HG03135 (cell line): Measurements from ENCODE around the gene SMNDC1.
"Not testable (repeated sequence)": the region's sequence is repeated elsewhere in the genome, so short reads cannot be mapped to it uniquely, and the experiment has no call there.

Source experiments
- ATAC-seq: cut with Tn5 transposase; IDR thresholded peaks from one replicate; pipeline ENCODE4 v1.9.1; 2021; ENCODE audit warnings: mild to moderate bottlenecking, moderate library complexity; ENCODE audit not compliant: unreplicated experiment

Gene SMNDC1

DNA sequence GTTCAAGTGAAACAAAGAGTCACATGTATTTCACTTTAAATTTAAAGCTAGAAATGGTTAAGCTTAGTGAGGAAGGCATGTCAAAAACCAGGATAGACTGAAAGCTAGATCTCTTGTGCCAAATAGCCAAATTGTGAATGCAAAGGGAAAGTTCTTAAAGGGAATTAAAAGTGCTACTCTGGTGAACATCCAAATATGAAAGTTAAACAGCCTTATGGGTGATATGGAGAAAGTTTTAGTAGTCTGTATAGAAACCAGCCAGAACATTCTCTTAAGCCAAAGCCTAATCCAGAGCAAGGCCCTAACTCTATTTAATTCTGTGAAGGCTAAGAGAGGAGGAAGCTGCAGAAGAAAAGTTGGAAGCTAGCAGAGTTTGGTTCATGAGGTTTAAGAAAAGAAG, 50.3 kb downstream of the SMNDC1 start:
- ATAC-seq, result no peak

DNA sequence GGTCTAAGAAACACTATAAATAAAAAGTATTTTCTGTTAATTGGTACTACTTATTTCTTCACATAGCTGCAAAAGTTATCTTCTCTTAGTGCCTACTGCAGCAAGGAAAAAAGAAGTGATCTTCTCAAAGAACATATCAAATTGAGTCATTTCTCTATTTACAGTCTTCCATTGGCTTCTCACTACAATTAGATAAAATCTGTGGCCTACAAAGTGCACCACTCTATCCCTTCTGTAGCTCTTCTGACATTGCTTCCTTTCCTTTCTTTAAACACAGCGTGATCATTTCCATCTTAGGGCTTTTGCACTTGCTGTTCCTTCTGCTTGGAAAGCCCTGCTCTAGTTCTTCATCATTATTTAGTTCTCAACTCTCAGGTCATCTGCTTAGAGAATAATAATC, 52.6 kb downstream of the SMNDC1 start:
- no peak for ATAC-seq

DNA sequence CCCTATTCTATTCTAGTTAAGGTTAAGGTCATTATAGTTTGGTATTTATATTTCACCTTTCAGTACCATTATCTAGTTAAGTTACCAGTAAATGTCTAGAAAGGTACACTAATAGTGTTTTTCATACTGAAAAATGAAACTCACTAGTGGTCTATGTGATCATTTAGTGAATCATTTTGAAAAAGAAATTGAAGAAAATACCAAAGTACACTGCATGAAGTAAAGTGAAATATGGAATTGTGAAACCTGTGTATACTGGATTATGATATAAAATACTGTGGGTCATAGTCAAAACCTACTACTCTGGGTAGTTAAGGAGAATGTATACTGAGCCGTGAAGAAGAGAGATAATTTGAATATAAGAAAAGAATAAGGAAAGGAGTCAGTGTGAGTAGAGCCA, 53.3 kb downstream of the SMNDC1 start:
- ATAC-seq, result peak; percentile 81

DNA sequence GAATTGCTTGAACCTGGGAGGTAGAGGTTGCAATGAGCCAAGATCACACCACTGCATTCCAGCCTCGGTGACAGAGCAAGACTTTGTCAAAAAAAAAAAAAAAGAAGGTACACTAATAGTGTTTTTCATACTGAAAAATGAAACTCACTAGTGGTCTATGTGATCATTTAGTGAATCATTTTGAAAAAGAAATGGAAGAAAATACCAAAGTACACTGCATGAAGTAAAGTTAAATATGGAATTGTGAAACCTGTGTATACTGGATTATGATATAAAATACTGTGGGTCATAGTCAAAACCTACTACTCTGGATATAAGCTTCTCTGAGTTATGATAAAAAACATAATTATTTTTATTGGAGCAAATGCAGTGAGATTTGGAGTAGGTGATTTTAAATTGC, 55.2 kb downstream of the SMNDC1 start:
- peak; percentile 66 for ATAC-seq

DNA sequence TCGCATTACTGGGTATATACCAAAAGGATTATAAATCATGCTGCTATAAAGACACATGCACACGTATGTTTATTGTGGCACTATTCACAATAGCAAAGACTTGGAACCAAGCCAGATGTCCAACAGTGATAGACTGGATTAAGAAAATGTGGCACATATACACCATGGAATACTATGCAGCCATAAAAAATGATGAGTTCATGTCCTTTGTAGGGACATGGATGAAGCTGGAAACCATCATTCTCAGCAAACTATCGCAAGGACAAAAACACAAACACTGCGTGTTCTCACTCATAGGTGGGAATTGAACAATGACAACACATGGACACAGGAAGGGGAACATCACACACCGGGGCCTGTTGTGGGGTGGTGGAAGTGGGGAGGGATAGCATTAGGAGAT, 56.9 kb downstream of the SMNDC1 start:
- not testable (repeated sequence) for ATAC-seq

DNA sequence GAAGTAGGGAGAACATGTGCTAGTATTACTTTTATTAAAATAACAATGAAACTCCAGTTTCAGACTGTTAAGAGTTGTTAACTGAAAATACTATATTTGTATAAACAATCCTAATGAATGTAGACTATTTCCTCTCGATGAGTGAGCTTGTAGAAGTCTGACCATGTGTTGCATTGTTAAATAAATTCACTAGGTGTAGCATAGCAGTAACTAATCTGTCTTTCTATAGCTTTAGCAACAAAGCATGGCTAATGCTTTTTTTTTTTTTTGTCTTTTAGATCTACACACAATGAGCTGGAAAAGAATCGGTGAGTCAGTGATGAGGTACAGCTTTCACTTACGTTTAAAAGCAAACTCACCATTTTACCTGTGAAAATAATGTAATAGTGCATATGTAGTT, 60.2 kb downstream of the SMNDC1 start:
- ATAC-seq, result no peak

DNA sequence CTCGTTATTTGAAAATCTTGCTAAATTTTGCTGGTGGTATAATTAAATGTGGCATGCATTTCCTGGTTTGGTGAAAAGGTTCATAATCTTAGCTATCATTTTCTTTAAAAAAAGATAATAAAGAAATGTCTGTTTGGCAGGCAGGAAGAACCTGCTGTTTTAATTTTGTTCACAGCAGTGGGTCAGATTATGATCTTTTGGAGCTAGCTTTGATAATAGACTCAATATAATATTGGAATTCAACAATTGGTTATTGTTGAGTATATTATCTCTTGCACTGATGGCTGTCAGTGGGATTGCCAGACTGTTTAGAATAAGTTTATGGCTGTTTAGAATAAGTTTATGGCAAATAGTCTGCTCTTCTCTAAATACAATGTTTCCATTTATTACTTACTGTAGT, 62.2 kb downstream of the SMNDC1 start:
- no peak for ATAC-seq

DNA sequence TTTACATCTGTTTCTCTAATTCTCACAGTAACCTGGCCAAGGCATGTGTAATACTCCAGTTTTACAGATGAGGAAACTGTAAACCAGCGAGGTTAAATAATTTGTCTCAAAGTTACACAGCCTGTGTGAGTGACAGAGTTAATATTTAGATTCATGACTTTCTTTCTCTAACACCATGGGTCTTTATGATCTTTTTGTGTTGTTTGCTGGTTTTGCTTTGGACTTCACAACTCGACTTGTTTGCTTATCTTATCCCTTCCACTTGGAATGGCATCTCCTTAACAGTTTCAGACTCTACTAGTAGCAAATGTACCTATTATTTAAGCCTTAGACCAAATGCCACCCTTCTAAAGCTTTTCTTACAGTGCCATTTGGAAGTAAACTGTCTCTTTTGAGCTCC, 62.9 kb downstream of the SMNDC1 start:
- ATAC-seq, result no peak

DNA sequence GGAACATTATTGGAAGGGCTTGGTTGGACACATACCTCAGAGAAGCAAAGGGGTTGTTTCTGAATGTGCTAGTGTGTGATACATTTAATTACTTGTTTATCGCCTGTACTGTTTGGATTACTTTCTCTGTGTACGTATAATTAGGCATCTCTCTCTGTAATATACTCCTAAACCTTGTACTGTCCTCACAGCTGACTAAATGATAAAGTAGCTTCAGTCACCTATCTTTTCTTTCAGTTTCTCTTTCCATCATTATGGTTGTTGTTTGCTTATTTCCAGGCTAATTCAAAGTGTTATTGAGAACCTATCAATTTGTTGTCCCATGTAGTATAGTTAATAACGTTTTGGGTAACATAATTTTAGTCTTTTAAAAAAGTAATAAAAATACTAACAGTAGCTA, 63.3 kb downstream of the SMNDC1 start:
- ATAC-seq, result no peak
